Suppressor macrophage (primary cell): ENCODE data around the gene SLC39A5.
A peak's percentile ranks its signal among the peaks of the same experiment; 100 is the strongest.
"Not testable (repeated sequence)": the region's sequence is repeated elsewhere in the genome, so short reads cannot be mapped to it uniquely, and the experiment has no call there.

Source experiments
- DNase-seq, 4 experiments: peaks; one replicate each; pipeline ENCODE4 v3.0.0-alpha.2; 2020 to 2022

SLC39A5 gene

GRCh38 chr12:56278905-56279304 is 49.1 kb downstream of the SLC39A5 start:
- DNase-seq: no peak

GRCh38 chr12:56280849-56281248 is 51.0 kb downstream of the SLC39A5 start:
- DNase-seq: peak in 1 of 4 experiments; percentile 13

GRCh38 chr12:56282030-56282429 is 52.2 kb downstream of the SLC39A5 start:
- no peak for DNase-seq

DNA sequence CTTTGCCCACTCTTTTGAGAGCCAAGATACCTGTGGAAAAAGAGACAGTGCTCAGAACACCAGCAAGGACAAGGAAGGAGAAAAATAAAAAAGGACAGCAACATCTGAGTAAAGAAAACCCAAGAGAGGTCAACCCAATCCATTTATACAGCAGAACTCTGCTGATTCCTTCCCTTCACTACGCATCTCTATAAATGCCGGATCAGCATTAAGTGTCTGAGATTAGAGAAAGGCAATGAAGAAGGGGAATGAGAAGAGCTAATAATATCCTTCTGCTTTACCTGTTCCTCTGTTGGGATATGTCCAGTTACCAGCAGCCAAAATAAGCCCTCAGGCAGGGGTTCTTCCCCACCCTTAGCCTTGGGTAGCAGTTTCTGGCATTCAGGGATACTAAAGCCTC is 52.7 kb downstream of the SLC39A5 start:
- DNase-seq: no peak

- DNase-seq: not testable (repeated sequence)
Measured at GRCh38 chr12:56284263-56284662, 54.4 kb downstream of the SLC39A5 start.

DNA sequence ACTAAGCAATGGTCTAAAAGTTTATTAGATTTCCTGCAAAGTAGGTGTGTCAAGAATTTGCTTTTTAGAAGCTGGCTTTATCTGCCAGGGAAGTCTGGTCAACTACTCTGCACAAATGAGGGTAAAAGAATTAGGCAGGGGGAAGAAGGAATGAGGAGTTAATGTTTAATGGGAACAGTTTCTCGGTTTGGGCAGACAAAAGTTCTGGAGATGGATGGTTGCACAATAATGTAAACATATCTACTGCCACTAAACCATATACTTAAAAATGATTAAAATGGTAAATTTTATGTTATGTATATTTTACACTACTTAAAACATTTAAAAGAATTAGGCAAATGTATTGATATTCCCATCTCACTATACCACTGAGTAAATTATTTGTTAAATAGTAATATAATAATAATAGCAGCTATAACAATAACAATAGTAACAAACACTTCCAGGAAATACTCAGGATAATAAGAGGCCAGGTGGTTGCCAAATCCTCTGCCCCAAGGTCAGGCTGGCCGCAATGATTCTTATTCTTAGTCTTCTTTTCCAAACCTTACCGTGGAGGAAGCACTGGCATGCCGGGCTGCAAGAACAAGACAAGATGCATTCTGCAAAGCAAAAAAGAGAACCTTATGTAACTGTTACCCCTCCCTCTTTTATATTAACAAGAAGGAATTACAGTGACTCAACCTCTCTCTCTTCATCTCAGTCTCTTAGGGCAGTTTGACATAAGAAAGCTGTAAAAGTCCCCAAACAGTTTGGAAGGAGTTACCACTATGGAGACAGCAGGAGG is 56.4 kb downstream of the SLC39A5 start:
- DNase-seq: no peak
